OCI-LY7 (cell line): ENCODE measurements around the gene ACTC1.

Experiments used
- CTCF ChIP-seq: fragments of 200-600 bp; sonication (generic); conservative IDR thresholded peaks from 2 replicates; pipeline ENCODE4 v1.5.1; 2014; ENCODE audit warnings: mild to moderate bottlenecking, antibody characterized with exemption, low read length, moderate library complexity, mixed read lengths
- EZH2phosphoT487 ChIP-seq: fragments of 200-600 bp; sonication (generic); IDR thresholded peaks from 2 replicates; pipeline ENCODE4 v1.6.1; 2018; ENCODE audit warnings: low read depth, borderline replicate concordance, mild to moderate bottlenecking, mixed run types, antibody characterized with exemption, low read length, moderate library complexity, mixed read lengths

DNA sequence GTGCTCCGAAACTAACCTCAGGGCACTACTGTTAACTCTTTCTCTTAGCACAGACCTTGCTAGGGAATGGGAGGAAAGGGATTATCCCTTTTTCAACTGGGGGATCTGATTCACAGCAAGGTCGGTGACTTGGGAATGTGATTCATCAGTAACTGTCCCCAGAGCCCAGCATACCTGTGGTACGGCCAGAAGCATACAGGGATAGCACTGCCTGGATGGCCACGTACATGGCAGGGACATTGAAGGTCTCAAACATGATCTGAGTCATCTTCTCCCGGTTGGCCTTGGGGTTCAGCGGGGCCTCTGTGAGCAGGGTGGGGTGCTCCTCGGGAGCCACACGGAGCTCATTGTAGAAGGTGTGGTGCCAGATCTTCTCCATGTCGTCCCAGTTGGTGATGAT lies 2.3 kb downstream of the ACTC1 start:
- TF ChIP-seq CTCF = no peak
- TF ChIP-seq EZH2phosphoT487 = no peak
